ENCODE results near the gene FYB2. TPM values are rescaled to one million over a fixed set of nuclear protein-coding genes. Genes with fewer than 3 reads are reported as not detected.

Gene FYB2
- total and polyA plus RNA-seq, 3 donors from 2014 or later: 1.9 to 4.2 (median 2.0) TPM

DNA sequence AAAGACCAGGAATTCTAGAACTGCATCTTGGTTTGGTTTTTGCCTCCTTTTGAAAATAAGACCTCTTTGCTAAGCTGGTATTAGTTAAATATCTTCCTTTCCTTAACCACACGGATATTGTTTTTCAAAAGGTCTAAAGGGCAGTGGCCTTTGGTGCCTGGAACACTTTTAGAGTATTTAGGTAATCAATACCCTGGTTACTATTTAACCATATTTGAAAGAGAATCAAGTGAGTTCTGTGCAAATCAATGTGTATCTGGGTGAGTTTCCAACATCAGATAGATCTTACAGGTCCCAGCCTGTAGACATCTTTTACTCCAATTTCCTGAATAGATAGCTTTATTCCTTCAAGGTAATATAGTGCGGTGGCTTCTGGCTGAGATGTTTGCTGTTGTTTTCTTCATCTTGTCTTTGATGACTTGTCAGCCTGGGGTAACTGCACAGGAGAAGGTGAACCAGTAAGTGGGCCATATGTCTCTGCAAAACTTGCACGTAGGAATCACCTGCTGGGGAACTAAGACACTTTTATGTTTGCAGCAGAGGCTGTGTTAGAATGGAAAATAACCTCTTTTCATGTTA is 35.4 kb upstream of the FYB2 start, which contains the start of gene C8A:
Gene C8A, plus strand, starts transcription at position 277 of the 579 bp plus-strand sequence. Its CDS starts 105 bp downstream, at position 382.
- DNase-seq: no peak
- Histone ChIP-seq H3K27me3 (no peaks in the 10 kb centered on the region), H3K4me3 (no peak within 1 kb of the TSS), H3K27ac (no peak within 1 kb of the TSS), H3K36me3 (ENCODE audit: low read depth, missing control alignments) (no peaks in the 10 kb centered on the region), H3K9me3 (no peaks in the 10 kb centered on the region), H3K4me1 (no peaks in the 10 kb centered on the region)
- WGBS, 2 donors: 81 to 85% methylated on average over 3 of the region's 3 CpGs
- intact Hi-C loops (cut with DNase I; ENCODE audit: low total_unique reads): no loop called here
- no peak for TF ChIP-seq POLR2A (IDR thresholded peaks at IDR 0.05)
- TF ChIP-seq, protein P1, sequence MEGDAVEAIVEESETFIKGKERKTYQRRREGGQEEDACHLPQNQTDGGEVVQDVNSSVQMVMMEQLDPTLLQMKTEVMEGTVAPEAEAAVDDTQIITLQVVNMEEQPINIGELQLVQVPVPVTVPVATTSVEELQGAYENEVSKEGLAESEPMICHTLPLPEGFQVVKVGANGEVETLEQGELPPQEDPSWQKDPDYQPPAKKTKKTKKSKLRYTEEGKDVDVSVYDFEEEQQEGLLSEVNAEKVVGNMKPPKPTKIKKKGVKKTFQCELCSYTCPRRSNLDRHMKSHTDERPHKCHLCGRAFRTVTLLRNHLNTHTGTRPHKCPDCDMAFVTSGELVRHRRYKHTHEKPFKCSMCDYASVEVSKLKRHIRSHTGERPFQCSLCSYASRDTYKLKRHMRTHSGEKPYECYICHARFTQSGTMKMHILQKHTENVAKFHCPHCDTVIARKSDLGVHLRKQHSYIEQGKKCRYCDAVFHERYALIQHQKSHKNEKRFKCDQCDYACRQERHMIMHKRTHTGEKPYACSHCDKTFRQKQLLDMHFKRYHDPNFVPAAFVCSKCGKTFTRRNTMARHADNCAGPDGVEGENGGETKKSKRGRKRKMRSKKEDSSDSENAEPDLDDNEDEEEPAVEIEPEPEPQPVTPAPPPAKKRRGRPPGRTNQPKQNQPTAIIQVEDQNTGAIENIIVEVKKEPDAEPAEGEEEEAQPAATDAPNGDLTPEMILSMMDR (IDR thresholded peaks at IDR 0.05): no peak

GRCh38 chr1:56852476-56852875 is 33.3 kb upstream of the FYB2 start:
- WGBS, 2 donors: 0 to 94% methylated on average over 1 of the region's 1 CpG
- H3K27me3 ChIP-seq: no peaks in the 10 kb centered on the region
- no peaks in the 10 kb centered on the region for H3K36me3 ChIP-seq (ENCODE audit: low read depth, missing control alignments)
- intact Hi-C loops (cut with DNase I; ENCODE audit: low total_unique reads): no loop called here
- no peak overlapping the region for H3K4me3 ChIP-seq
- TF ChIP-seq, protein P1 (IDR thresholded peaks at IDR 0.05): no peak
- TF ChIP-seq POLR2A (IDR thresholded peaks at IDR 0.05): no peak
- H3K27ac ChIP-seq: no peak overlapping the region
- DNase-seq: no peak
- no peaks in the 10 kb centered on the region for H3K4me1 ChIP-seq
- H3K9me3 ChIP-seq: no peaks in the 10 kb centered on the region

- intact Hi-C loops (cut with DNase I; ENCODE audit: low total_unique reads): no loop called here
Measured at GRCh38 chr1:56850922-56851321, 31.7 kb upstream of the FYB2 start.

DNA sequence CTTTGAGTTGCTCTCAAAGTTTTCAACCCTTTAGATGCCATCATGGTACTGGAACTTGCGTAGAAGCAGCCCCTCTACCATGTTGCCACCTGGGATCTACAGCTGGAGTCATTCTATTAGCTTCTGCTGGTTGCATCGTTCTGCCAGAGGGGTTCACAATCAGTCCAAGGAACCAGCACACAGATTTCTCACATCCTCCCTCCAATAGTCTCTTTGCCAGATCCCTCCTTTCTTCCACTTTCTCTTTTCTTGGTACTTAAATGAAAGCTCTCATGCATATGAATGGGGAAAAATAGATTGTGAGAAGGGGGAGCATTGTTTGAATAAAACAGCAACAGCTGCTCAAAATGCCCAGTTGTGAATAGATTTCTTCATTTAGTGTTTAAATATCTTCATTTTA is 31.2 kb upstream of the FYB2 start:
- H3K4me1 ChIP-seq: no peaks in the 10 kb centered on the region
- H3K9me3 ChIP-seq: no peaks in the 10 kb centered on the region
- H3K36me3 ChIP-seq (ENCODE audit: low read depth, missing control alignments): no peaks in the 10 kb centered on the region
- WGBS, 2 donors: 78 to 83% methylated on average over 2 of the region's 2 CpGs
- H3K27me3 ChIP-seq: no peaks in the 10 kb centered on the region
- TF ChIP-seq, protein P1 (IDR thresholded peaks at IDR 0.05): no peak
- TF ChIP-seq POLR2A (IDR thresholded peaks at IDR 0.05): no peak
- no peak overlapping the region for H3K4me3 ChIP-seq
- H3K27ac ChIP-seq: no peak overlapping the region
- intact Hi-C loops (cut with DNase I; ENCODE audit: low total_unique reads): no loop called here
- DNase-seq: no peak

More at GRCh38 chr1:56850922-56851321, 31.7 kb upstream of the FYB2 start:
- 73 to 77% methylated on average over 5 of the region's 5 CpGs for WGBS, 2 donors
- no peak for DNase-seq
- no peak overlapping the region for H3K4me3 ChIP-seq
- no peaks in the 10 kb centered on the region for H3K4me1 ChIP-seq
- H3K36me3 ChIP-seq (ENCODE audit: low read depth, missing control alignments): no peaks in the 10 kb centered on the region
- H3K27ac ChIP-seq: no peak overlapping the region
- H3K9me3 ChIP-seq: no peaks in the 10 kb centered on the region
- TF ChIP-seq POLR2A (IDR thresholded peaks at IDR 0.05): no peak
- TF ChIP-seq, protein P1 (IDR thresholded peaks at IDR 0.05): no peak
- H3K27me3 ChIP-seq: no peaks in the 10 kb centered on the region

DNA sequence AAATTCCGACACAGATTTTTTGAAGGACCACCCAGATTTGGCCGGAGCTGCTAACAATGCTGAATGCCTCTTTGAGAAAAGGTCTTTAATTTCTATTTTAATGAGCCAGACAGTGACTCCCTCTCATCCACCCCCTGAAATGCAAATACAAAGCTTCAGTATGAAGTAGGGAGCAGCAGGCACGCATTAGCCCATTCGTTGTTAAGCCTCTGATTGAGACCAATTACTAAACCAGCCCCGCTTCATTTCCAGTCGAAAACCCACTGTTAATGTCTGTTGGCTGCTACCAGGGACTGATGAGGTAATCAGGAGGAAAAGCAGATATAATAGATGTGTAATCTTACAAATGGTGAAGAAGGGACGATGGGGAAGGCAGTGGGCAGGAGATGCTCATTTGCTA is 30.5 kb upstream of the FYB2 start:
- H3K4me3 ChIP-seq: no peak overlapping the region
- H3K27ac ChIP-seq: no peak overlapping the region
- intact Hi-C loops (cut with DNase I; ENCODE audit: low total_unique reads): no loop called here
- WGBS, 2 donors: 58 to 66% methylated on average over 7 of the region's 7 CpGs
- DNase-seq: no peak
- H3K36me3 ChIP-seq (ENCODE audit: low read depth, missing control alignments): no peaks in the 10 kb centered on the region
- no peaks in the 10 kb centered on the region for H3K9me3 ChIP-seq
- no peaks in the 10 kb centered on the region for H3K27me3 ChIP-seq
- no peaks in the 10 kb centered on the region for H3K4me1 ChIP-seq
- TF ChIP-seq, protein P1 (IDR thresholded peaks at IDR 0.05): no peak
- TF ChIP-seq POLR2A (IDR thresholded peaks at IDR 0.05): no peak
